NCI-H226 (cell line): ENCODE results near the gene GP2.
"Not testable (repeated sequence)": the region's sequence is repeated elsewhere in the genome, so short reads cannot be mapped to it uniquely, and the experiment has no call there.

ENCODE experiments used
- DNase-seq: peaks from one replicate; pipeline ENCODE4 v3.0.0-alpha.2; 2015

GP2 gene

GRCh38 chr16:20323591-20324117, 3.7 kb downstream of the GP2 start:
- DNase-seq, result no peak

GRCh38 chr16:20322696-20323095, 4.6 kb downstream of the GP2 start:
- no peak for DNase-seq

- no peak for DNase-seq
These were observed 5.6 kb downstream of the GP2 start for GRCh38 chr16:20321671-20322070.

GRCh38 chr16:20321051-20321450, 6.3 kb downstream of the GP2 start:
- DNase-seq, result not testable (repeated sequence)

GRCh38 chr16:20320592-20320991, 6.7 kb downstream of the GP2 start:
- no peak for DNase-seq

GRCh38 chr16:20320178-20320577, 7.1 kb downstream of the GP2 start:
- no peak for DNase-seq

GRCh38 chr16:20319406-20319805, 7.9 kb downstream of the GP2 start:
- no peak for DNase-seq

GRCh38 chr16:20318437-20318836, 8.9 kb downstream of the GP2 start:
- no peak for DNase-seq

- no peak for DNase-seq
These were observed 9.3 kb downstream of the GP2 start for GRCh38 chr16:20318006-20318405.

GRCh38 chr16:20317117-20317516, 10.2 kb downstream of the GP2 start:
- DNase-seq, result no peak

- no peak for DNase-seq
These were observed 10.6 kb downstream of the GP2 start for GRCh38 chr16:20316715-20317114.

GRCh38 chr16:20315764-20316163, 11.5 kb downstream of the GP2 start:
- no peak for DNase-seq

- DNase-seq, result no peak
These were observed 12.7 kb downstream of the GP2 start for GRCh38 chr16:20314575-20314974.

- no peak for DNase-seq
These were observed 13.6 kb downstream of the GP2 start for GRCh38 chr16:20313741-20314140.

GRCh38 chr16:20312536-20313095, 14.7 kb downstream of the GP2 start:
- DNase-seq, result not testable (repeated sequence)

- no peak for DNase-seq
These were observed 15.8 kb downstream of the GP2 start for GRCh38 chr16:20311548-20311947.

- DNase-seq, result no peak
These were observed 16.6 kb downstream of the GP2 start for GRCh38 chr16:20310421-20311395.

- no peak for DNase-seq
These were observed 17.5 kb downstream of the GP2 start for GRCh38 chr16:20309786-20310185.

GRCh38 chr16:20308801-20309590, 18.3 kb downstream of the GP2 start:
- no peak for DNase-seq

GRCh38 chr16:20308266-20308665, 19.0 kb downstream of the GP2 start:
- no peak for DNase-seq

GRCh38 chr16:20307791-20308190, 19.5 kb downstream of the GP2 start:
- DNase-seq, result no peak

GRCh38 chr16:20307240-20307671, 20.1 kb downstream of the GP2 start:
- no peak for DNase-seq

- DNase-seq, result no peak
These were observed 20.9 kb downstream of the GP2 start for GRCh38 chr16:20306401-20306800.
